KBM-7 (cell line): ENCODE measurements around the gene DNASE1L3.
A peak's percentile ranks its signal among the peaks of the same experiment; 100 is the strongest.
"Not testable (repeated sequence)": the region's sequence is repeated elsewhere in the genome, so short reads cannot be mapped to it uniquely, and the experiment has no call there.

Experiments
- DNase-seq: peaks from one replicate; pipeline ENCODE4 v3.0.0-alpha.2; 2015
- in situ Hi-C: fragments of 300-500 bp; cut with MboI; formaldehyde crosslinking; loops from 2 replicates; pipeline ENCODE4 v1.14.3; 2020; ENCODE audit warnings: low sequenced_read_pairs, low pct_unique_long_range_greater_than_20kb, mixed read lengths

Gene DNASE1L3

DNA sequence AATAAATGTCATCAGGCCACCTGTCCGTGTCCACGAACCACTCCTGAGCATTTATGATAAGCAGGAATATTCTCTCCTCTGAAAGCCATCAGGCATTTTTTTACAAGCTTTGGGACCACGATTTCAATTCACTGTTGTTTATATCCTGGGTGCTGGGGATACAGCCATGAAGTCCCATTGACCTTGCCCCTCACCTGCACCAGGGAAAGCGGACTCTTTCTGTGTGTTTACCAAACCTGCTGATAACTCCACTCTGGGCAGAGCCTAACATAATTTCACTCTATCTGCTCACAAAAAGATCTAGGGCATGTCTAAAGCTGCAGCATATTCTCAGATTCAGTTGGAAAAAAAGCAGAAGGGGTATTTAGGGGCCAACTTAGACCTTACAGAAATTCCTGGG lies 4.8 kb downstream of the DNASE1L3 start:
- DNase-seq: no peak
- in situ Hi-C loops: no loop called here

- DNase-seq: no peak
- in situ Hi-C loops: no loop called here
These were observed 6.1 kb downstream of the DNASE1L3 start for GRCh38 chr3:58204720-58205119.

GRCh38 chr3:58203541-58203940 lies 7.2 kb downstream of the DNASE1L3 start:
- in situ Hi-C loops: no loop called here
- DNase-seq: no peak

- no peak for DNase-seq
These were observed 7.8 kb downstream of the DNASE1L3 start for GRCh38 chr3:58202917-58203360.

DNA sequence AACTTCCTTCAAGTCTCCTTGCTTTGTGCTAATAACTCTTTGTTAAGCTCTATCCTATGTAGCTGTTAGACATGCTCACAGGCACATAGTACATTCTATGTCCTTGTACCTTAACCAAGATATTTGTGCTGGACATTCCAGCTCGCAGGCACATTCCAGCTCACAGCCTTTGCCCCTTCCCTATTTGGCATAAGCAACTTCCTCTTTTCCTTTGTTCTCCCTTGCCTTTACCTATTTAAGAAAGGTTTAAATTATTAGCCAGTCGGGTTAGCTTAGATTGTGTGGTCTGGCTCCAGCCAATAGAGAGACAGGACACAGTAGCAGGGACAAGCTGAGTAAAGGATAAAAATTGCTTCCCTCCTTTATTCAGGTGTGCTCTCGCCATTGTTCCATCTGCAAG lies 9.3 kb downstream of the DNASE1L3 start:
- in situ Hi-C loops: not testable (repeated sequence)
- DNase-seq: peak; percentile 42

More at GRCh38 chr3:58202917-58203360, 7.8 kb downstream of the DNASE1L3 start:
- in situ Hi-C loops: no loop called here

DNA sequence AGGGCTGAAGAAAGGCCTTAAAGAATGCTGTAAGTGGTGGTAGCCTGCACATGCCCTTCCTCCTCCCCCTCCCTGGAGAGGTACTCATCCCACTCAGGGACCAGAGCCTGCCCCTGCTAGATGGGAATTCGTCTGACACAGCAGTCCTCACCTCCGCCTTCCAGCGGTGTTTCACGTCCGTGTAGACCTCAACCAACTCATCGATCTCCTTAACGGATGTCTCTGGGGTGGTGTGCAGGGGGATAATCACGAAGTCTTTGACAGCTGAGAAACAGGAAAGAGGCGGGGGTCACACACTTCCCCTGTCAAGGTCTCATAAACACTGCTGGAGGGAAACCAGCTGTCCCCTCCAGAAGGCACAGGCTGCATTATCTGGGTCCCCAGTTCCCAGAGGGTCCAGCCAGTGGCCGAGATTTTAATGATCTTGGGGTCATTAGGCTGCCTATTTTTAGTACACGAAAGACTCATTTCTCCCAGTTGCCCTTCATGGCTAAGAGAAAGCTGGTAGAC lies 9.9 kb downstream of the DNASE1L3 start:
- peak; percentile 28 for DNase-seq
- in situ Hi-C loops: no loop called here

GRCh38 chr3:58200121-58200709 lies 10.6 kb downstream of the DNASE1L3 start:
- in situ Hi-C loops: no loop called here
- no peak for DNase-seq

DNA sequence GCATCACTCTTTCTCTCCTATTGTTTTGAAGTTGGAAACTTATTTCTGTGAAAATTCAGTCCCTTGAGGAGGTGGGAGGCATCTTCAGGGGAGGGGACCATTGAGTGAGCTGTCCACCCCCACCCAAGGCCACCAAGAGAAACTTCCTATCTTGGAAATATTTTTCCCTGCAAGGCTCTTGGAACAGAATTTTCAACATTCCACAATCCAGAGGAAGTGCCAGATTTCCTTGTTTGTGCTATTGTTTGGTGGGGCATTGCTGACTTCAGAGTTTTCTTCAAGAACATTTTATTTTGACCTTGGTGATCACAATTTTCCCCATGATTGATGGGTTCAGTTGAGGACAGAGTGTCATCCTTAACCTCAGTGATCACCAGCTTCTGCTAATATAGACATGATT lies 12.0 kb downstream of the DNASE1L3 start:
- DNase-seq: no peak
- in situ Hi-C loops: loop anchor here (25.0 kb wide), 1 partner anchor 338 kb away; the partner anchor contains the start of gene ACOX2

DNA sequence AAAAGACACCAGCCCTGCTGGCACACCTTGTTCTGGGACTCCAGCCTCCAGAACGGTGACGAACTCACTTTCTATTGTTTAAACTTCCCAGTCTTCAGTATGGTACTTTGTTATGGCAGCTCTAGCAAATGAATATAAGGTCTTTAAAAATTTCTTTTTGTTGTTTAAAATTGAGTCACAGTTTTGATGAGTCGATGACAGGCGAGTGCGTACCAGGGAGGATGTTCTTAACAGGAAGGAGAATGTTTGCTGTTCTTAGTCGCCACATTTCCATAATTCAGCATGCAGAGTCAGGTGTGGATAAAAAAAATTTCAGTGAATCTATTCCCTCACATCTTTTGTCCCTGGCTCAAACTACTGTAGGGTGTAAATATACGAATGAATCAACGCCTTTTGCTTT lies 12.4 kb downstream of the DNASE1L3 start:
- DNase-seq: no peak
- in situ Hi-C loops: loop anchor here (25.0 kb wide), 1 partner anchor 339 kb away; the partner anchor contains the start of gene ACOX2

GRCh38 chr3:58197588-58197987 lies 13.2 kb downstream of the DNASE1L3 start:
- DNase-seq: no peak
- in situ Hi-C loops: loop anchor here (25.0 kb wide), 1 partner anchor 340 kb away; the partner anchor contains the start of gene ACOX2

DNA sequence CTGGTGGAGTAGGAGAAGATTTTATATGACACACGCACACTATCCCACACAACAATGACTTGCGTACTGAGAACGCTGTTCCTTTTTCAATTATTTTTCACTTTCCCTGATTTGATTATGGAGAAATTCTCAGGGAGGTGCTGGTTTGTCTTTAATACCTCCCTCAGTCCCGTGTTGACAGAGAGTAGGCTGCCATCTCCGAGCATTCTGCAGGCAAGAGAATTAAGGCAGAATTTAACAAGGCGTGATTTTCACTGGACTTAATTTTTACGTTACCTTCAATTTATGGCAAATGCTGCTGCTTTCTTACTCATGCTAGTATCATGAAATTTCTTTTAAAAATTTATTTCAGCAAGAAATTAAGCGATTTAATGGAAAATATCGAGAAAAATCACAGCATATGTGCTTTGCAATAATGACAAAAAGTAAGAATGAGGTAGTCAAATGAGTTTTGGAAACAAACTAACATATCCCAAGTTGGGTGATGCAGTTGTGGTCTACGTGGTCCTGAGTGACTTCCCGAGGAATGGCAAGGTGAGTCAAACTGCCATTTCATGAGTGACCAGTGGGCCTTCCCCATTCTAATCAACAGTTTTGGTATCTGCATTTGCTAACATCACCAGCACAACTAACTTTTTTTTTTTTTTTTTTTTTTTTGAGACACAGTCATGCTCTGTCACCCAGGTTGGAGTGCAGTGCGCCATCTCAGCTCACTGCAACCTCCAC lies 16.9 kb downstream of the DNASE1L3 start:
- in situ Hi-C loops: loop anchor here (25.0 kb wide), 1 partner anchor 343 kb away; the partner anchor contains the start of gene ACOX2
- no peak for DNase-seq

DNA sequence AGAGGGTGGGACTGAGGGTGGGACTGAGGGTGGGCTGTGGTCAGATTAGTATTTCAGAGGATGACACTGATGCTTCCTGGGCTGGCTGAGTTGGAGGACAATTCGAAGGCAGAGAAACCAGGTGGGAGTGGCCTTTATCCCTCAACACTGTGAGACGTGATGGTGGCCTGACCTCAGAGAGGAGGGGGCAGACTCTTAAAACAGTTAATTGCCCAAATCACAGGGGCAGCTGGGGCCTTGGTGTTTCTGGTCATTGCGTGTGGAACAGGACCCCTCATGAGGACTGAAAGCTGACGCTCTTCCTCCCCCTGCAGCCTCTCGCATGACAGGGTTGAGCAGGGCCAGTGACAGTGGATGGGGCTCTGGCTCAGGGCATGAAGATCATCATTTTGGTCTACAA lies 18.7 kb downstream of the DNASE1L3 start:
- in situ Hi-C loops: loop anchor here (25.0 kb wide), 1 partner anchor 345 kb away; the partner anchor contains the start of gene ACOX2
- DNase-seq: no peak

GRCh38 chr3:58191361-58191991 lies 19.3 kb downstream of the DNASE1L3 start:
- no peak for DNase-seq
- in situ Hi-C loops: loop anchor here (25.0 kb wide), 1 partner anchor 346 kb away; the partner anchor contains the start of gene ACOX2

GRCh38 chr3:58190882-58191281 lies 19.9 kb downstream of the DNASE1L3 start:
- no peak for DNase-seq
- in situ Hi-C loops: loop anchor here (25.0 kb wide), 1 partner anchor 346 kb away; the partner anchor contains the start of gene ACOX2

- in situ Hi-C loops: loop anchor here (25.0 kb wide), 1 partner anchor 347 kb away; the partner anchor contains the start of gene ACOX2
These were observed 20.5 kb downstream of the DNASE1L3 start for GRCh38 chr3:58190291-58190690.

DNA sequence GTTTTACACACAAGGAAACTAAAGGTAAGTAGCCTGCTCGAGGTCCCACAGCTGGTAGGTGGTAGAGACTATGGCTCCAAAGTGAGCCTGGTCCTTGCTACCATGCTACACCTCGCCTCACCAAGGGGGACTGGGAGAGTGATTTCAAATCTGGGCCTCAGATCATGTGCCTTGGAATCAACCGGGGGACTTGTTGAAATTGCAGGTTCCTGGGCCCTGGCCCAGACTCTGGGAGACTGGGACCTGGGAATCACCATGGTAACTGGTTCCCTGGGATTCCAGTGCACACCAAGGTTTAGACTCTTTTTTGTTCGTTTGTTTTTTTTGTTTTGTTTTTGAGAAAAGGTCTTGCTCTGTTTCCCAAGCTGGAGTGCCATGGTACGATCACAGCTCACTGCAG lies 21.1 kb downstream of the DNASE1L3 start:
- in situ Hi-C loops: loop anchor here (10.0 to 25.0 kb wide), 2 partner anchors 105 to 348 kb away; partner anchors contain the start of gene ACOX2
- DNase-seq: no peak

More at GRCh38 chr3:58190291-58190690, 20.5 kb downstream of the DNASE1L3 start:
- no peak for DNase-seq

GRCh38 chr3:58188921-58189451 lies 21.8 kb downstream of the DNASE1L3 start:
- no peak for DNase-seq
- in situ Hi-C loops: loop anchor here (10.0 to 25.0 kb wide), 2 partner anchors 106 to 348 kb away; partner anchors contain the start of gene ACOX2

- in situ Hi-C loops: loop anchor here (10.0 to 25.0 kb wide), 2 partner anchors 107 to 349 kb away; partner anchors contain the start of gene ACOX2
- DNase-seq: no peak
These were observed 22.6 kb downstream of the DNASE1L3 start for GRCh38 chr3:58188173-58188564.

GRCh38 chr3:58184982-58185360 lies 25.8 kb downstream of the DNASE1L3 start:
- DNase-seq: no peak
- in situ Hi-C loops: loop anchor here (10.0 to 25.0 kb wide), 2 partner anchors 110 to 352 kb away; partner anchors contain the start of gene ACOX2
